ENCODE data around the gene CBR3. TPM values are rescaled to one million over a fixed set of nuclear protein-coding genes. Genes with fewer than 3 reads are reported as not detected.
A peak's percentile ranks its signal among the peaks of the same experiment; 100 is the strongest.
"Not testable (repeated sequence)": the region's sequence is repeated elsewhere in the genome, so short reads cannot be mapped to it uniquely, and the experiment has no call there.

CBR3 gene
- total RNA-seq, 4 donors from 2014 or later = 22.8 to 53.0 (median 42.1) TPM

GRCh38 chr21:36132696-36133095 lies 2.2 kb upstream of the CBR3 start:
- Histone ChIP-seq H3K27me3 (no peaks in the 10 kb centered on the region), H3K4me1 (peaks cover 0 to 44% (median 10%) of the 10 kb centered on the region in 4 donors), H3K4me3 (no peak overlapping the region), H3K27ac (no peak overlapping the region), H3K9me3 (no peaks in the 10 kb centered on the region), H3K36me3 (peaks cover 0 to 5% (median 0%) of the 10 kb centered on the region in 3 donors)
- 77 to 85% methylated on average over 8 of the region's 8 CpGs for WGBS, 2 donors
- peak in 1 of 2 donors; percentile 47 for DNase-seq (ENCODE audit: low spot score in 2 of 2)
- TF ChIP-seq CTCF (IDR thresholded peaks at IDR 0.05) = no peak
- peak in 1 of 2 donors; percentile 38 for TF ChIP-seq EP300 (IDR thresholded peaks at IDR 0.05)
- TF ChIP-seq POLR2A (IDR thresholded peaks at IDR 0.05) = no peak

DNA sequence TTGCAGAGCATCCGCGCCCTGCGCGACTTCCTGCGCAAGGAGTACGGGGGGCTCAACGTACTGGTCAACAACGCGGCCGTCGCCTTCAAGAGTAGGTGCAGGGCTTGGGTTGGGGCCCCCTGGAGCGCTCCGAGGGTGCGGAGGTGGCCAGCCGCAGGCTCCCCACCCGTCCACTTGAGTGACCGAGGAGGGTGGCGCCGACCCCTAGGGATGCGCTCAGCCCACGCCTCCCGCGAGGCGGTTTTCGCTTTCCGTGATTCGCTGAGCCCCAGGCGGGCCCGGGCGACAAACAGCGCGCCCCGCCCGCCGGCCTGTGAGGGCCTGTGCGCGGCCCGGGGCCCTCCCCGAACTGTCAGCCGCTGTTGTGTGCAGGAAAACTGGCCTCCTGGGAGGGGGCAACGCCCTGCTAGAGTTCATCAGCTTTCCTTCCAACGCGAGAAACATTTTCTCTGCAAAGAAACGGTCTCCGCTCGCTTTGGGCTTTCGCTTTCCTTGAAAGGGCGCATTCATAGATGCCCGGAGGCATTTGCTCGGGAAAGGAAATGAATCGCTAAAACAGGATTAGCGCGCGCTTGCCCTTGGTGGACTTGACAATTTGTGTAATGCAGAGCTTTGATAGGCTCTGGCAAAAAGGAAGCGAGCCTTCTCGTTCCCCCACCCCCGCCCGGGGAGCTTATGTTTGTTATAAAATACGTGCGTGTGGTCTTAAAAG lies 668 bp downstream of the CBR3 start:
- 0 to 1% methylated on average over 33 to 39 of the region's 60 CpGs for WGBS, 2 donors
- Histone ChIP-seq H3K4me1 (peaks cover 0 to 35% (median 10%) of the 10 kb centered on the region in 4 donors), H3K9me3 (no peaks in the 10 kb centered on the region), H3K36me3 (peaks cover 0 to 29% (median 0%) of the 10 kb centered on the region in 3 donors), H3K4me3 (peak overlapping the region; percentile 60 to 98 (median 71)), H3K27me3 (no peaks in the 10 kb centered on the region), H3K27ac (peak overlapping the region; percentile 80 to 100 (median 93))
- DNase-seq (ENCODE audit: low spot score in 2 of 2) = peak; percentile 61 to 75
- TF ChIP-seq CTCF (IDR thresholded peaks at IDR 0.05) = no peak
- TF ChIP-seq POLR2A (IDR thresholded peaks at IDR 0.05) = peak in 1 of 2 donors; percentile 63
- peak in 1 of 2 donors; percentile 82 for TF ChIP-seq EP300 (IDR thresholded peaks at IDR 0.05)

- H3K27me3 ChIP-seq; H3K9me3 ChIP-seq; H3K27ac ChIP-seq; H3K4me3 ChIP-seq; DNase-seq (ENCODE audit: low spot score in 2 of 2): not testable (repeated sequence)
- 94 to 95% methylated on average over 13 of the region's 13 CpGs for WGBS, 2 donors
- H3K36me3 ChIP-seq = peaks cover 0 to 43% (median 2%) of the 10 kb centered on the region in 3 donors
- H3K4me1 ChIP-seq = peaks cover 0 to 33% (median 8%) of the 10 kb centered on the region in 4 donors
These were observed 4.9 kb downstream of the CBR3 start for GRCh38 chr21:36139791-36140190.

- no peaks in the 10 kb centered on the region for H3K27me3 ChIP-seq
- H3K4me1 ChIP-seq = peaks cover 0 to 28% (median 7%) of the 10 kb centered on the region in 4 donors
- H3K9me3 ChIP-seq = no peaks in the 10 kb centered on the region
- DNase-seq (ENCODE audit: low spot score in 2 of 2) = peak; percentile 41 to 87
- peak overlapping the region in 1 of 4 donors; percentile 50 for H3K27ac ChIP-seq
- peak; percentile 64 to 80 (median 75) for TF ChIP-seq CTCF (IDR thresholded peaks at IDR 0.05)
- peak in 1 of 2 donors; percentile 23 for TF ChIP-seq EP300 (IDR thresholded peaks at IDR 0.05)
- no peak for TF ChIP-seq POLR2A (IDR thresholded peaks at IDR 0.05)
- peaks cover 0 to 61% (median 2%) of the 10 kb centered on the region in 3 donors for H3K36me3 ChIP-seq
- H3K4me3 ChIP-seq = no peak overlapping the region
- 15 to 19% methylated on average over 6 of the region's 6 CpGs for WGBS, 2 donors
These were observed 6.6 kb downstream of the CBR3 start for GRCh38 chr21:36141513-36141925.

- H3K4me1 ChIP-seq, H3K27me3 ChIP-seq, H3K9me3 ChIP-seq: not testable (repeated sequence)
These were observed 9.4 kb downstream of the CBR3 start for GRCh38 chr21:36144233-36144632.

GRCh38 chr21:36145259-36145658 lies 10.4 kb downstream of the CBR3 start:
- 76 to 86% methylated on average over 3 of the region's 3 CpGs for WGBS, 2 donors
- no peaks in the 10 kb centered on the region for H3K27me3 ChIP-seq

More at GRCh38 chr21:36144233-36144632, 9.4 kb downstream of the CBR3 start:
- H3K4me3 ChIP-seq; H3K27ac ChIP-seq; DNase-seq (ENCODE audit: low spot score in 2 of 2): not testable (repeated sequence)
- 79 to 84% methylated on average over 5 to 6 of the region's 6 CpGs for WGBS, 2 donors
- peaks cover 0 to 51% (median 2%) of the 10 kb centered on the region in 3 donors for H3K36me3 ChIP-seq

More at GRCh38 chr21:36145259-36145658, 10.4 kb downstream of the CBR3 start:
- H3K4me1 ChIP-seq = peaks cover 0 to 20% (median 6%) of the 10 kb centered on the region in 4 donors
- no peak overlapping the region for H3K4me3 ChIP-seq
- H3K36me3 ChIP-seq = peaks cover 0 to 41% (median 2%) of the 10 kb centered on the region in 3 donors
- DNase-seq (ENCODE audit: low spot score in 2 of 2) = no peak
- TF ChIP-seq EP300 (IDR thresholded peaks at IDR 0.05) = no peak
- no peak for TF ChIP-seq CTCF (IDR thresholded peaks at IDR 0.05)
- TF ChIP-seq POLR2A (IDR thresholded peaks at IDR 0.05) = no peak
- no peak overlapping the region for H3K27ac ChIP-seq
- no peaks in the 10 kb centered on the region for H3K9me3 ChIP-seq
